GM18861 (cell line): ENCODE measurements around the gene WHRN.

ENCODE experiments used
- ATAC-seq: cut with Tn5 transposase; IDR thresholded peaks from one replicate; pipeline ENCODE4 v1.9.1; 2021; ENCODE audit not compliant: unreplicated experiment

Gene WHRN

GRCh38 chr9:114493521-114494184 lies 11.6 kb downstream of the WHRN start:
- no peak for ATAC-seq

- no peak for ATAC-seq
These were observed 12.3 kb downstream of the WHRN start for GRCh38 chr9:114492991-114493390.

GRCh38 chr9:114491430-114492003 lies 13.8 kb downstream of the WHRN start:
- no peak for ATAC-seq

DNA sequence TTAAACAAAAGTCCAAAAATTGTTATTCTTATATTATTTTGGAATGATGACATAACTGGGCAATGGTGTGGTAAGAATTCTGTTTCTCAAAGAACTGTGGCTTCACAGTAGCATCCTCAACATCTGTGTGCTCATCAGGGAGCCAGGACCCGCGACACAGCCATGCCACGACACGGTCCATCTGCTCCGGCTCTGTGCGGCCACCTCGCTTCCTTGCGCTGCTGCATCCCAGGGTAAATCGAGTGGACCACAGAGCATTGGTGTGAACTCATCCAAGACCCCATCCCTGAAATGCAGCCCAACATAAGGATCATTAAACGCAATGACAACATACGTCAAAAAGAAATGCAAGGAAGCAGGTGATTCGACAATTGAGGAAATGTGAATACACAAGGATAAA lies 15.3 kb downstream of the WHRN start:
- no peak for ATAC-seq

DNA sequence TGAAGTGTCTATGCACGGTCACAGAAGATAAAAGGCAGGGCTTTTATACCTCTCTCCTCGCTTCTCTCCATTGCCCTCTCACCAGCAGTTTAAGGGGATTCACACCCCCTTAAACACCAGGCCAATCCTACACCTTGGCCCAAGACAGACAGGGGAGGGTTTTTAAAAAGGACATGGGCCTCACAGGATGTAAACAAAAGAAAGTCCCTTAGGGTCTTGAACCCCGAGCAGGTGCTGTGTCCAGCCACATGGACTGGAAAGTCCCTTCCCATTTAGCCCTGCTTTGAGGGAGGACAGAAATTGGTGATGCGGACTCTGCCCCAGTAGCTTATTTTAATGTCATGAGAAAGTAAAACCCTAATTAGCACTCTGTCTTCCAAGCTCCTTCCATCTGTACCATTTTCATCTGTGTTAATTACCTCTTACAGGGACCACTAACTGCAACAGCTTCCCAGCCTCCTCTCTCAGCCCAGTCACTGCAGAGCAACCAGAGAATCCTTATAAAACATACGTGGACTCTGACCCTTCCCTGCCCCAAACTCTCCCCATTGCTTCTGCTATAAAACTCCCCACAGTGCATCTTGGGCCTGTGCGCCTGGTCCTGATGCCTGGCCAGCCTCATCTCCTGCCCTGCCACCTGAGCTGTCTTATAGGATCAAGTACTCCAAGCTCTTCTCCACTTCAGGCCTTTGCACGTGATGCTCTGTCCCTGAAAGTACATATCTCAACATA lies 16.7 kb downstream of the WHRN start:
- no peak for ATAC-seq

DNA sequence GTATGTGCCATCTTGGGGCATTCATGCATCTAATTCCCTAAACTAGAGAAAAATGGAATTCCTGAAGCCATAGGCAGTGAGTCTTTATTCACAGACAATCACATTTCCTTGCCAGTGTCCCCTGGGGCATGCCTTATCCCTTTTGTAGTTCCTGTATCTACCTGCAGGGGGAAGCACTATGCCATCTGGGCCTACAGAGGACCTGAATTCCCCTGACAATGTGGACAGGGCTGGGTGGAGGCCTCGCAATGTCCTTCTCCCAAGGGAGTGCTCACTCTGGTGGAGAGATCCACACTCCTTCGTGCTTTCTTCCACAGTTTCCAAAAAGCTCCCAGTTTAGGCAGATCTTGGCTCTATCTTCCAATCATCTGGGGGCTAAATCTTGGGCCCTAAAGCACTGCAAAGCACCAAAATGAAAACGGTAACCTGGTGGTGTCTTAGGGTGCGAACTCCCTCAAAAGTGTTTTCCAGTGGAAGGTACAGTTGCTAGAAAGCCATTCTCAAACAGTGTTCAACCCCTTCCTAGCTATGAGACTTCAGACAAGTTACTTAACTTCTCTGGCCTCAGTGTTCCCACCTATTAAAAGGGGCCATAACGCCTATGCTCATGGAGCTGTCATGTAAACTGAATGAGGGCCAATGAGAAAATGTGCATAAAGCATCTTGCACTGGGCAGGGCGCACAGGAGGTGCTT lies 17.5 kb downstream of the WHRN start:
- peak; percentile 32 for ATAC-seq

DNA sequence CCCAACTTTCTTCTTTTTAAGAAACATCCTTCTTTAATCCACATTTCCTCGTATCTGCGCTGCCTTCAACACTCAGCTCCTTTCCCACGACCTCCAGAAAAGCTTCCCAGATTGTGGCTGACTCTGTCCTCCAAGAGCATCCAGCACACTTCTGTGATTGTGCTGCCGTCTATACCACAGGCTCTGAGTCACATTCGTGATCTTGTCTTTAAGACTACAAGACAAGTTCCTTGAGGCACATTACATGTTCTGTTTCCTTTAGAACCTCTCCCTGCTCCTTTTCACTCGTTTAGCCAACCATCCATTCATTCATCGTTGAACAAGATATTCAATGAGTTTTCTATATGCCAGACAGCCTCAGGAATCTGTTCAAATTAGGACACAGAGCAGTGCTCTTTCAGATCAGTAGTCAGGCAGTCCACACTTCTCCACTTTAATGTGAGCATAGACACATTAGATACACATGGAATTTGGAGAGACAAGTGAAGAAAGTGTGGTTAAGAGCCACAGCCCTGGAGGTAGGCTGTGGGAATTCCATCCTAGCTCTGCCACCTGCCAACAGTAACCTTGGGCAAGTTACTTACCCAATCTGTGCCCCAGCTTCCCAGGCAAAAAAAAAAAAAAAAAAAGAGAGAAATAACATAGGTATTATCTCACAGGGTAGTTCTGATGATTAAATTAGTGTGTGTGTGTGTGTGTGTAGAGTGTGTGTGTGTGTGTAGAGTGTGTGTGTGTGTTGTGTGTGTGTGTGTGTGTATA lies 18.9 kb downstream of the WHRN start:
- no peak for ATAC-seq

DNA sequence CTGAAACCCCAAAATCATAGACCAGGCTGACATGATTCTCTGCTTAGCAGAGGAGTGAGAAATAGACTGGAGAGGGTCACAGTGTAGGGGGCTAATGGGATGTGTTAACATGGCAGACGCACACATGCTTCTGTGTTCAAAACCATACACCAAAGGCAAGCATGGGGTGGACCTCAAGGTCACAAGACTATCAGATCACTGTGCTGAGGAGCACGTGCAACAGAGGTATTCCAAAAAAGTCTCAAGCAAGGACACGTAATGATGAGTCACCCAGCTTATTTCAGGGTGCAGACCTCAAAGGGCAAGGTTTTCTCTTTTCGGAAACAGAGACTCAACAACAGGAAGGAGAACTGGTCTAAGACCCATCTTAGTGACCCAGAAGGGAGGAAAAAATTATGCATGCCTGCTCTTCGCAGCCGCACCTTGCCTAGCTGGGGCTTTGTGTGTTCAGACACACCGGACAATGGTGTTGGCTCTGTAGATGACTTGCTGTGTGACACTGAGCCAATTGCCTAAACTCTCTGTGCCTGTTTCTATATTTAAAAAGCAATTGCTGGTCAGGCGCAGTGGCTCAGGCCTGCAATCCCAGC lies 20.3 kb downstream of the WHRN start:
- peak; percentile 68 for ATAC-seq

GRCh38 chr9:114484215-114484853 lies 20.9 kb downstream of the WHRN start:
- no peak for ATAC-seq

- no peak for ATAC-seq
These were observed 21.8 kb downstream of the WHRN start for GRCh38 chr9:114483499-114483898.

GRCh38 chr9:114482593-114482992 lies 22.7 kb downstream of the WHRN start:
- no peak for ATAC-seq

GRCh38 chr9:114481789-114482188 lies 23.5 kb downstream of the WHRN start:
- ATAC-seq: no peak

DNA sequence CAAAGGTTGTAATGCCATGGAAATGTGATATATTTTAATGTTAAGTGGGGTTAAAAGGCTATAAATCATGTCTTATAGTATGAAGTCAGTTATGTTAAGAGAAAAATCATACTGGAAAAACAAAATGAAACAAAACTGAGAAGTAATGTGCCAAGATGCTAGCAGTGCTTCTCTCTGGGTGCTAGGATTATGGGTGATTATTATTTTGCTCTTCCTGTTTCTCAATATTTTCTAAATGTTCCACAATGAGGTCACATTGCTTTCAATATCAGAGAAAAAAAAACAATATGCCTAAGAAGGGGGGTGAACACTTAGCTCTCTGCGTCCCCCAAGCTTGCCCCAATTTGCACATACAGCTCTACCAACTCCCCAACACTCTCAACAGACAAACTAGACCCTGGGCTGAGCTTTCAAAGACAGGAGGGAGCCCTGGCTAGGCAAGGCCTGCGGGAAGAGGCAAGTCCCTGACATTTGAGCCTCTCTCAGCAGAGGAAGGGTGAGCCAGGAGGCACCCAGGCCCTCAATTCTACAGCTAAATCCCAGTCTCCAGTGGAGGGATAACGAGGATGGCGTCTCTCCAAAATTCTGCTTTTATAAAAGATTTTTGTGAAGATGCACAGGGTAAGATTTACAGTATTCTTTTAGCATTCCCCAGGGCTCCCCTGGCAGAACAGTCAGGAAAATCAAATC lies 24.4 kb downstream of the WHRN start:
- ATAC-seq: no peak

GRCh38 chr9:114478871-114479270 lies 26.4 kb downstream of the WHRN start:
- no peak for ATAC-seq

- no peak for ATAC-seq
These were observed 26.8 kb downstream of the WHRN start for GRCh38 chr9:114478459-114478858.

- ATAC-seq: no peak
These were observed 27.6 kb downstream of the WHRN start for GRCh38 chr9:114477642-114478041.

GRCh38 chr9:114476891-114477469 lies 28.3 kb downstream of the WHRN start:
- ATAC-seq: no peak

DNA sequence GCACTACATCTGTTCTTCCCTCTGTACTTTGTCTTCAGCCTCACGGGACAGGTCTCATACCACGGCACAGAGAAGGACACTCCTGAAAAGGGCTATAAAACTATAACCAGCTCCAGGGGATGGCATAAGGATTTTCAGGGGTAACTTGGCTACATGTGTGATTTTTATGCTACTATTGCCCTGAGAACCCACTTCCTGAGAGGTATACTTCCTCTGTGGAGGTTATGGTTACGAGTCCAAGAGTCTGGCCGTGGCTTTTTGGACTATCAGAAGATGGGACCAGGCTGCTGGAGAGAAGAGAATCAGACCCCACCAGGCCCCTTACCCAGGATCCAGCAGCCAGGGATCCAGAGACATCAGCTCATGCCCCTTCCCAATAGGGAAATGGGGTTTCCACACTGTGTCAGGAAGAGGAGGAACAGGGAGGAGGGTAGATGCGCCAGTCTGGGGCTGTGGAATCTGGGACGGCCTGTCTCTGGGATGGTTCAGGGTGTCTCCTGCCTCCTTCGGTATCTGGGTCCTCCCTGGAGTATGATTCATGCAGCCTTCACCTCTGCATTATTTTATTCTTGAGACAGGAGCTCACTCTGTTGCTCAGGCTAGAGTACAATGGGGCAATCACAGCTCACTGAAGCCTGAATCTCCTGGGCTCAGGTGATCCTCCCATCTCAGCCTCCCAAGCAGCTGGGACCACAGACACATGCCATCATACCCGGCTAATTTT lies 29.7 kb downstream of the WHRN start:
- no peak for ATAC-seq

DNA sequence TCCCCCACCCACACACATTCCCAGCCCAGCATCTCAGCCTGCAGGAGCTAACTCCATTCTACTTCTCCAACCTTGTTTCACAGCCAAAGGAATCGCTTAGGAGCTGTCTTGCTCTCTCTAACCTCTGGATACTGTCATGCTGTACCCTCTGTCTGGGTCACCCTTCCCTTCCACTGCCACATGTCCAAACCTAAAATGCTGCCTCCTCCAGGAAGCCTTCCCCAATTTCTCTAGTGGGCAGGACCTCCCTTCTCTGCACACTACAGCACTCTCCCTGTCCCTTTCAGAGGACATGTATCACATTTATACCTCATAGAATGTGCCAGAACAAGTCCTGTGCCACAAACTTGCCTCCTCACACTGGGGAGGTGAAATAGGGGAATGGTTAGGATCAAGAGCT lies 30.8 kb downstream of the WHRN start:
- no peak for ATAC-seq
